ENCODE results near the gene ZNF319.
"Not testable (repeated sequence)": the region's sequence is repeated elsewhere in the genome, so short reads cannot be mapped to it uniquely, and the experiment has no call there.

The ZNF319 gene

GRCh38 chr16:58012481-58012880 is 12.0 kb upstream of the ZNF319 start:
- Histone ChIP-seq H3K23ac (ENCODE audit: low read length) (no peak overlapping the region), H2AK5ac (ENCODE audit: low read length) (peak overlapping the region; percentile 78), H3K27me3 (ENCODE audit: insufficient read depth, low read length, poor library complexity) (no peaks in the 10 kb centered on the region), H3K4ac (ENCODE audit: low read depth, low read length) (no peak overlapping the region), H3K56ac (ENCODE audit: low read length) (peak overlapping the region; percentile 80), H3K27ac (ENCODE audit: low read depth, low read length) (peak overlapping the region; percentile 89), H3K18ac (ENCODE audit: low read length) (no peak overlapping the region), H3K4me2 (ENCODE audit: low read length) (no peak overlapping the region), H3K36me3 (ENCODE audit: control insufficient read depth, insufficient read depth, low read length) (peaks cover 3% of the 10 kb centered on the region), H3K4me1 (ENCODE audit: control insufficient read depth, low read depth, low read length) (peaks cover 28% of the 10 kb centered on the region), H3K79me2 (ENCODE audit: control insufficient read depth, insufficient read depth, low read length) (no peaks in the 10 kb centered on the region), H3K9ac (ENCODE audit: low read length) (peak overlapping the region; percentile 42), H4K8ac (ENCODE audit: low read depth, low read length) (no peak overlapping the region), H2BK15ac (replicated peaks; ENCODE audit: low read depth) (no peak overlapping the region), H4K5ac (ENCODE audit: low read length) (no peak overlapping the region), H2BK5ac (ENCODE audit: low read length) (peak overlapping the region; percentile 98), H2BK120ac (ENCODE audit: low read depth, low read length) (no peak overlapping the region), H3K79me1 (ENCODE audit: low read length) (peaks cover 3% of the 10 kb centered on the region), H3K4me3 (ENCODE audit: low read length) (no peak overlapping the region)
- DNase-seq: peak; percentile 86
- WGBS (ENCODE audit: extremely low coverage, insufficient coverage, low lambda C conversion rate): no CpG with 5 or more reads among the region's 9 CpGs

DNA sequence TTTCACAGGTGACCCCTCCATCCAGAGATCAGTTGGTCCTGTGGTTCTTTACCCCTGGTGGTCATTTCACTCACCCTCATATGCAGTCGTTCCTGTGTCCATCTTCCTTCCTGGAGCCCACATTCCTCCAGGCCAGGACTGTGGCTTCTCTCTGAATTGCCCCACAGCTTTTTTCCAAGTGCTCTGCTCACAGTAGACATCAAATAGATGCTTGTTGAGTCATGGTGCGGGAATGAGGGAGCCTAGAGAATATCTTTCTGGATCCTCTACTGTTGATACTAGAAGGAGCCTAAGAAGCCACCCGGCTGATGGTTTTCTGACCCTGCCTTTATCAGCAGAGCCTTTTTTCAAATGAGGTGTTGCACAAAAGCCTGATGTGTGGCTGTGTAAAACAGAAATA is 11.2 kb upstream of the ZNF319 start:
- Histone ChIP-seq H4K8ac (ENCODE audit: low read depth, low read length) (peak overlapping the region; percentile 87), H3K79me2 (ENCODE audit: control insufficient read depth, insufficient read depth, low read length) (no peaks in the 10 kb centered on the region), H3K18ac (ENCODE audit: low read length) (peak overlapping the region; percentile 91), H3K4me1 (ENCODE audit: control insufficient read depth, low read depth, low read length) (peaks cover 28% of the 10 kb centered on the region), H3K56ac (ENCODE audit: low read length) (peak overlapping the region; percentile 80), H2AK5ac (ENCODE audit: low read length) (peak overlapping the region; percentile 98), H3K4me2 (ENCODE audit: low read length) (no peak overlapping the region), H3K4me3 (ENCODE audit: low read length) (no peak overlapping the region), H3K27me3 (ENCODE audit: insufficient read depth, low read length, poor library complexity) (no peaks in the 10 kb centered on the region), H3K36me3 (ENCODE audit: control insufficient read depth, insufficient read depth, low read length) (peaks cover 3% of the 10 kb centered on the region), H3K27ac (ENCODE audit: low read depth, low read length) (peak overlapping the region; percentile 89), H3K79me1 (ENCODE audit: low read length) (peaks cover 3% of the 10 kb centered on the region), H3K9ac (ENCODE audit: low read length) (peak overlapping the region; percentile 38), H3K4ac (ENCODE audit: low read depth, low read length) (peak overlapping the region; percentile 92), H3K23ac (ENCODE audit: low read length) (peak overlapping the region; percentile 31), H2BK5ac (ENCODE audit: low read length) (peak overlapping the region; percentile 98), H4K5ac (ENCODE audit: low read length) (peak overlapping the region; percentile 50), H2BK120ac (ENCODE audit: low read depth, low read length) (peak overlapping the region; percentile 83), H2BK15ac (replicated peaks; ENCODE audit: low read depth) (no peak overlapping the region)
- DNase-seq: peak; percentile 92
- WGBS (ENCODE audit: extremely low coverage, insufficient coverage, low lambda C conversion rate): no CpG with 5 or more reads among the region's 3 CpGs

DNA sequence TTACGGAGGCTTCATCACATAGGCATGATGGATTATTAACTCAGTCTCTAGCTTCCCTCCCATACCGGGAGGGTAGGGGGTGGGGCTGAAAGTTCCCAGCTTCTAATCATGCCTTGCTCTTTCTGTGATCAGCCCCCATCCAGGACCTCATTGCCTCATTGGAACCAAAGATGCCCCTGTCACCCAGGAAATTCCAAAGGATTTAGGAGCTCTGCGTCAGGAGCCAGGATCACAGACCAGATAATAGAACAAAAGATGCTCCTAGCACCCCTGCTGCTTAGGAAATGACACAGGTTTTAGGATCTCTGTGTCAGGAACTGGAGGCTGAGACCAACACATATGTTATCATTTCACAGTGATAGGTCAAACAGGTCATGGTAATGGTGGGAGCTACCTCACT is 10.4 kb upstream of the ZNF319 start:
- WGBS (ENCODE audit: extremely low coverage, insufficient coverage, low lambda C conversion rate): no CpG with 5 or more reads among the region's 3 CpGs

GRCh38 chr16:58009856-58010416 is 9.5 kb upstream of the ZNF319 start:
- peaks cover 28% of the 10 kb centered on the region for H3K4me1 ChIP-seq (ENCODE audit: control insufficient read depth, low read depth, low read length)
- no peak overlapping the region for H2BK15ac ChIP-seq (replicated peaks; ENCODE audit: low read depth)
- H3K36me3 ChIP-seq (ENCODE audit: control insufficient read depth, insufficient read depth, low read length): peaks cover 3% of the 10 kb centered on the region
- H3K4ac ChIP-seq (ENCODE audit: low read depth, low read length): peak overlapping the region; percentile 99
- no peak overlapping the region for H3K4me3 ChIP-seq (ENCODE audit: low read length)
- H3K27ac ChIP-seq (ENCODE audit: low read depth, low read length): peak overlapping the region; percentile 94
- H3K4me2 ChIP-seq (ENCODE audit: low read length): no peak overlapping the region
- H4K8ac ChIP-seq (ENCODE audit: low read depth, low read length): no peak overlapping the region
- H3K79me2 ChIP-seq (ENCODE audit: control insufficient read depth, insufficient read depth, low read length): no peaks in the 10 kb centered on the region
- DNase-seq: peak; percentile 59
- H3K27me3 ChIP-seq (ENCODE audit: insufficient read depth, low read length, poor library complexity): no peaks in the 10 kb centered on the region
- peaks cover 3% of the 10 kb centered on the region for H3K79me1 ChIP-seq (ENCODE audit: low read length)
- H4K5ac ChIP-seq (ENCODE audit: low read length): no peak overlapping the region
- WGBS (ENCODE audit: extremely low coverage, insufficient coverage, low lambda C conversion rate): no CpG with 5 or more reads among the region's 11 CpGs
- H3K23ac ChIP-seq (ENCODE audit: low read length): no peak overlapping the region
- peak overlapping the region; percentile 92 for H2BK5ac ChIP-seq (ENCODE audit: low read length)
- peak overlapping the region; percentile 93 for H2BK120ac ChIP-seq (ENCODE audit: low read depth, low read length)
- H3K9ac ChIP-seq (ENCODE audit: low read length): peak overlapping the region; percentile 38
- H2AK5ac ChIP-seq (ENCODE audit: low read length): peak overlapping the region; percentile 80
- peak overlapping the region; percentile 5 for H3K18ac ChIP-seq (ENCODE audit: low read length)
- H3K56ac ChIP-seq (ENCODE audit: low read length): peak overlapping the region; percentile 90

More for the DNA sequence above, 10.4 kb upstream of the ZNF319 start:
- Histone ChIP-seq H3K4me1 (ENCODE audit: control insufficient read depth, low read depth, low read length) (peaks cover 28% of the 10 kb centered on the region), H3K23ac (ENCODE audit: low read length) (no peak overlapping the region), H2BK120ac (ENCODE audit: low read depth, low read length) (peak overlapping the region; percentile 93), H4K5ac (ENCODE audit: low read length) (no peak overlapping the region), H2BK5ac (ENCODE audit: low read length) (peak overlapping the region; percentile 92), H2BK15ac (replicated peaks; ENCODE audit: low read depth) (no peak overlapping the region), H3K79me2 (ENCODE audit: control insufficient read depth, insufficient read depth, low read length) (no peaks in the 10 kb centered on the region), H2AK5ac (ENCODE audit: low read length) (no peak overlapping the region), H3K56ac (ENCODE audit: low read length) (peak overlapping the region; percentile 90), H3K4me3 (ENCODE audit: low read length) (no peak overlapping the region), H3K36me3 (ENCODE audit: control insufficient read depth, insufficient read depth, low read length) (peaks cover 3% of the 10 kb centered on the region), H3K79me1 (ENCODE audit: low read length) (peaks cover 3% of the 10 kb centered on the region), H3K9ac (ENCODE audit: low read length) (no peak overlapping the region), H3K4ac (ENCODE audit: low read depth, low read length) (peak overlapping the region; percentile 99), H3K4me2 (ENCODE audit: low read length) (no peak overlapping the region), H4K8ac (ENCODE audit: low read depth, low read length) (no peak overlapping the region), H3K27me3 (ENCODE audit: insufficient read depth, low read length, poor library complexity) (no peaks in the 10 kb centered on the region), H3K27ac (ENCODE audit: low read depth, low read length) (peak overlapping the region; percentile 94), H3K18ac (ENCODE audit: low read length) (peak overlapping the region; percentile 91)
- DNase-seq: peak; percentile 98

DNA sequence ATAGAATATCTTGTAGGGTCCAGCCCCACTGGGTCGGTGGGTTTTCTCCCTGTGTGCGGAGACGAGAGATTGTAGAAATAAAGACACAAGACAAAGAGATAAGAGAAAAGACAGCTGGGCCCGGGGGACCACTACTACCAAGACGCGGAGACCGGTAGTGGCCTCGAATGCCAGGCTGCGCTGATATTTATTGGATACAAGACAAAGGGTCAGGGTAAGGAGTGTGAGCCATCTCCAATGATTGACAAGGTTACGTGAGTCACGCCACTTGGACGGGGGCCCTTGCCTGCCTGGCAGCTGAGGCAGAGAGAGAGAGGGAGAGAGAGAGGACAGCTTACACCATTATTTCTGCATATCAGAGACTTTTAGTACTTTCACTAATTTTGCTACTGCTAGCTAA is 4.3 kb upstream of the ZNF319 start:
- H3K18ac ChIP-seq (ENCODE audit: low read length); H2BK15ac ChIP-seq (replicated peaks; ENCODE audit: low read depth); H4K8ac ChIP-seq (ENCODE audit: low read depth, low read length); H3K9ac ChIP-seq (ENCODE audit: low read length); H3K23ac ChIP-seq (ENCODE audit: low read length); H3K4me1 ChIP-seq (ENCODE audit: control insufficient read depth, low read depth, low read length); H3K79me1 ChIP-seq (ENCODE audit: low read length); H3K36me3 ChIP-seq (ENCODE audit: control insufficient read depth, insufficient read depth, low read length); H3K27ac ChIP-seq (ENCODE audit: low read depth, low read length); H3K4me3 ChIP-seq (ENCODE audit: low read length); H3K27me3 ChIP-seq (ENCODE audit: insufficient read depth, low read length, poor library complexity); H3K56ac ChIP-seq (ENCODE audit: low read length); H3K79me2 ChIP-seq (ENCODE audit: control insufficient read depth, insufficient read depth, low read length); H4K5ac ChIP-seq (ENCODE audit: low read length); H2BK5ac ChIP-seq (ENCODE audit: low read length); DNase-seq; H2AK5ac ChIP-seq (ENCODE audit: low read length); H2BK120ac ChIP-seq (ENCODE audit: low read depth, low read length); H3K4ac ChIP-seq (ENCODE audit: low read depth, low read length); H3K4me2 ChIP-seq (ENCODE audit: low read length): not testable (repeated sequence)
- no CpG with 5 or more reads among the region's 12 CpGs for WGBS (ENCODE audit: extremely low coverage, insufficient coverage, low lambda C conversion rate)

DNA sequence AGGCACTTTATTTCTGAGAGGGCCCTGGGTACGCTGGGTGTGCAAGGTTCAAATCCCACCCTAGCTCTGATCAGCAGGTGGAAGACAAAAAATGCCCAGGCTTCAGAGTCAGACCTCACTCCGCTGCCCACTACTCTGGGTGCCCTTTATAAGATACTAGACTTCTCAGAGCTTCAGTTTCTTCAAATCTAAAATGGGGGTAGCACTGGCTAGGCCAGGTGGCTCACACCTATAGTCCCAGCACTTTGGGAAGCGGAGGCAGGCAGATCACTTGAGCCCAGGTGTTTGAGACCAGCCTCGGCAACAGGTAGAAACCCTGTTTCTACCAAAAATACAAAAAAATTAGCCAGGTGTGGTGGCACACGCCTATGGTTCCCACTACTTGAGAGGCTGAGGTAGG is 2.5 kb upstream of the ZNF319 start:
- no CpG with 5 or more reads among the region's 5 CpGs for WGBS (ENCODE audit: extremely low coverage, insufficient coverage, low lambda C conversion rate)
- Histone ChIP-seq H3K18ac (ENCODE audit: low read length) (no peak overlapping the region), H3K4ac (ENCODE audit: low read depth, low read length) (no peak overlapping the region), H2BK120ac (ENCODE audit: low read depth, low read length) (no peak overlapping the region), H4K8ac (ENCODE audit: low read depth, low read length) (no peak overlapping the region), H4K5ac (ENCODE audit: low read length) (no peak overlapping the region), H3K4me3 (ENCODE audit: low read length) (no peak overlapping the region), H2BK15ac (replicated peaks; ENCODE audit: low read depth) (no peak overlapping the region), H3K79me2 (ENCODE audit: control insufficient read depth, insufficient read depth, low read length) (peaks cover 5% of the 10 kb centered on the region), H3K27me3 (ENCODE audit: insufficient read depth, low read length, poor library complexity) (no peaks in the 10 kb centered on the region), H3K79me1 (ENCODE audit: low read length) (peaks cover 10% of the 10 kb centered on the region), H2BK5ac (ENCODE audit: low read length) (no peak overlapping the region), H3K23ac (ENCODE audit: low read length) (no peak overlapping the region), H3K9ac (ENCODE audit: low read length) (no peak overlapping the region), H3K4me1 (ENCODE audit: control insufficient read depth, low read depth, low read length) (peaks cover 16% of the 10 kb centered on the region), H2AK5ac (ENCODE audit: low read length) (no peak overlapping the region), H3K56ac (ENCODE audit: low read length) (no peak overlapping the region), H3K4me2 (ENCODE audit: low read length) (no peak overlapping the region), H3K36me3 (ENCODE audit: control insufficient read depth, insufficient read depth, low read length) (no peaks in the 10 kb centered on the region), H3K27ac (ENCODE audit: low read depth, low read length) (no peak overlapping the region)
- no peak for DNase-seq
